NCI-H2196 (cell line): Measurements from ENCODE around the gene IFNA8.
"Not testable (repeated sequence)": the region's sequence is repeated elsewhere in the genome, so short reads cannot be mapped to it uniquely, and the experiment has no call there.

Source experiments
- DNase-seq: peaks from one replicate; lab custom pipeline; 2025; ENCODE audit not compliant: unreplicated experiment; lab: John Stamatoyannopoulos, UW

Gene IFNA8

DNA sequence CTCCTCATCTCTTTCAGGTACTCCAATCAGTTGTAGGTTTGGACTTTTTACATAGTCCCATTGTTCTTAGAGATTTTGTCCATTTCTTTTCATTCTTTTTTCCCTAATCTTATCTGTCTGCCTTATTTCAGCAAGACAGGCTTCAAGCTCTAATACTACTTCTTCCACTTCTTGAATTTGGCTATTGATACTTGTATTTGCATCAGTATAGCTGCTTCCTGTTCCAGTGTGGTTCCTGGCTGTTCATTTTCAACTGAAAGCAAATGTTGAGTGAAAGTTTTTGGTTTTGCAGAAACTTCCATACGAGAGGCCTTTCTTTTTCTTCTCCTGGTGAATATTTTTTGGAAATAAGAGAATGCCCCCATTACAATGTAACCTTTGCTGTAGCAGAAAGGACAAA lies 19.3 kb downstream of the IFNA8 start:
- no peak for DNase-seq

DNA sequence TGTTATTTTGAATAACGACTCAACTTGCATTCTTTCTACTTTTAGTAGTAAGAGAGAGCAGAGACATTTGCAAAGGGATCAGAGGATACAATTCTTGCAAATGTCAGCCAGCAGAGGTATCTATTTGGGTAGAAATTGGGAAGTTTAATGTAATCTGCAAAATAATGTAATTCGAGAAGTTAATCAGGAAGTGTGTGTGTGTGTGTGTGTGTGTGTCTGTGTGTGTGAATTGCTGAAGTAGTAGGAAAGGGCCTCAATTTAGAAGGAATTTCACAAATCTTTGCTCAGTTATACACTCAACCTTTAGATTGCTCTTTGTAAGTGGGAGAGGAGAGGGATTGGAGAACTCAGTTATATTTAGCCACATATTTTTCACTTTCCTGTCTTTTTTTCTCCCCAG lies 20.3 kb downstream of the IFNA8 start:
- DNase-seq = no peak

GRCh38 chr9:21432672-21433425 lies 23.9 kb downstream of the IFNA8 start:
- no peak for DNase-seq

GRCh38 chr9:21434202-21435014 lies 25.5 kb downstream of the IFNA8 start:
- peak; percentile 51 for DNase-seq

- DNase-seq = not testable (repeated sequence)
These were observed 26.1 kb downstream of the IFNA8 start for GRCh38 chr9:21435015-21435383.

DNA sequence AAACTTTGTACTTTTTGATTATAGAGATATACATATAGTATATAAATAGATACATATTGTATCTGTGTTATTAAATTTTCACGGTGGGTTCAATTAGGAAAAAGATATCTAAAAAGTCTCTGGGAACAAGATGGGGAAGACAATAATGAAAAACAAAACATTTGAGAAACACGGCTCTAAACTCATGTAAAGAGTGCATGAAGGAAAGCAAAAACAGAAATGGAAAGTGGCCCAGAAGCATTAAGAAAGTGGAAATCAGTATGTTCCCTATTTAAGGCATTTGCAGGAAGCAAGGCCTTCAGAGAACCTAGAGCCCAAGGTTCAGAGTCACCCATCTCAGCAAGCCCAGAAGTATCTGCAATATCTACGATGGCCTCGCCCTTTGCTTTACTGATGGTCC lies 31.2 kb downstream of the IFNA8 start, which contains the start of gene IFNA1:
TSS of gene IFNA1 (plus strand) at position 301 of the 400 bp plus-strand sequence. CDS start at position 370, 69 bp downstream.
- DNase-seq = no peak

DNA sequence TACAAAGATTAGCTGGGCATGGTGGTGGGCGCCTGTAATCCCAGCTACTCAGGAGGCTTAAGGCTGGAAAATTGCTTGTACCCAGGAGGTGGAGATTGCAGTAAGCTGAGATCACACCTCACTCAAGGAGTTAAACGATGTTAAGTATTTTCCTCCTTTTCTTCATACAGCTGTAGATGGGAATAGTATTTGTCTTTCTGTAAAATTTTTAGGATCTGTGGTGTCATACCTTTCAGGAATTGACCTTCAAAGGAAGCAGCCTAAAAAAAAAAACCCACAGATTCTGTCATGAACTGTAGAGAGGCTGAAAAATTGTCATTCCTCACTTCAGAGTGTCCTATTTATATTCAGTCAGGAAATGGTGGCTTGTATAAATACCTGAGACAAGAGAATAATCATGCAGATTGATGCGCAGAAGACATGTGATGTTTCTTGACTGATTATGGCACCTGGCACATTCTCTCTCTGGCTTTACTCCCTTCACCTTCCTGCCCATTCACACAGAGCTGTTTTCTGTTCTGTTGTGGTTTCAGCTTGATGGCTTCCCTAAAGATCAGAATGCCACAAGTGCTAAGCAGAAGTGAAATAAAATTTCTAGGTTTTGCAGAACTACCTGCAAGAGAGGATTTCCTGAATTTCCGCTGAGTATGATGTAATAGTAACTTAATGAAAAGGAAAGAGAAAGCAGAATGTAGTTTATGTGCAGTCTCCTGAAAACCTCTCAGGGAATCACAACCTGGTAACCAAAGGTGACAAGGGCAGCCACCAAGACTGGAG lies 35.1 kb downstream of the IFNA8 start:
- no peak for DNase-seq

DNA sequence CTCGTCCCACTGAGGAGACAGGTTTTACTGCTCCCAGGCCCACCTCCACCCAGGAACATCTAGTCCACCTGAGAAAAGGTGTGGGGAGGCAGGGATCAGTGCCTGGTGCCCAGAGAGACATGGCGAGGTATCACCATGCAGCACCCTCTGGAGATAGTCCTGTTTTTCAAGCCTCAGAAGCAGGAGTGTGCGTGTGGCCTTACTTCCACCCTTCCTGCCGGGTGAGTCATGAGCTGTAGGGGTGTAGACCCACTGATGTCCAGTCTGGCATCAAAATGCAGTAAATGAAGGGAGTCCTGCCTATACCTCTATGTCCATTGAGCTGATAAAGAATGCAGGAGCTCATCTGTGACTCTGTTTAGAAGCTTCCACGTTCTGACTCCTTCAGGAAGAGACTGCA lies 40.4 kb downstream of the IFNA8 start:
- DNase-seq = not testable (repeated sequence)

- DNase-seq = no peak
These were observed 41.9 kb downstream of the IFNA8 start for GRCh38 chr9:21450733-21451394.

GRCh38 chr9:21452681-21453080 lies 43.8 kb downstream of the IFNA8 start:
- no peak for DNase-seq

- no peak for DNase-seq
These were observed 45.2 kb downstream of the IFNA8 start for GRCh38 chr9:21454149-21454548.

DNA sequence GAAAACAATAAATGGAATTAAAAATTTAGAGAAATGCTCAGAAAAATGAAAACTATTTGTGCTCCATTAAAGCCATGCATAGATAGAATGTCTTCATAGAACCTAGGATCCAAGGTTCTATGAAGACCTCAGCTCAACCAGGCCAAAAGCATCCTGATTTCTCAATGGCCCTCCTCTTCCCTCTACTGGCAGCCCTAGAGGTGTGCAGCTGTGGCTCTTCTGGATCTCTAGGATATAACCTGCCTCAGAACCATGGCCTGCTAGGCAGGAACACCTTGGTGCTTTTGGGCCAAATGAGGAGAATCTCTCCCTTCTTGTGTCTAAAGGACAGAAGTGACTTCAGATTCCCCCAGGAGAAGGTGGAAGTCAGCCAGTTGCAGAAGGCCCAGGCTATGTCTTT lies 46.4 kb downstream of the IFNA8 start:
- DNase-seq = no peak
